Spleen (tissue), 11 donors: ENCODE data around the gene TEX29. TPM values are rescaled to one million over a fixed set of nuclear protein-coding genes. Genes with fewer than 3 reads are reported as not detected.
A peak's percentile ranks its signal among the peaks of the same experiment; 100 is the strongest.

Source experiments
- DNase-seq: peaks from one replicate; pipeline ENCODE4 v3.0.0-alpha.2; 2020
- H3K27ac ChIP-seq, 8 donors: fragments of 200-600 bp; sonication (generic) in 7 of 8; 1 replicate in 4 of 8; 2 replicates in 4 of 8; pipeline versions ENCODE4 v1.5.0 to v1.8.0; 2016 to 2021; ENCODE audit warnings: inconsistent platforms in 4 of 8, mild to moderate bottlenecking in 4 of 8, moderate library complexity in 1 of 8
- H3K27me3 ChIP-seq, 7 donors: fragments of 200-600 bp; sonication (generic) in 6 of 7; replicated peaks in 1 of 7; 1 replicate in 4 of 7; 2 replicates in 3 of 7; pipeline versions ENCODE4 v1.5.0 to v1.8.0; 2016 to 2021; ENCODE audit warnings: inconsistent platforms in 3 of 7, mild to moderate bottlenecking in 1 of 7
- H3K36me3 ChIP-seq, 6 donors: fragments of 200-600 bp; sonication (generic) in 5 of 6; 1 replicate in 4 of 6; 2 replicates in 2 of 6; pipeline versions ENCODE4 v1.5.0 to v1.8.0; 2016 to 2021; ENCODE audit warnings: inconsistent platforms in 2 of 6
- H3K4me1 ChIP-seq, 6 donors: fragments of 200-600 bp; sonication (generic) in 5 of 6; 1 replicate in 3 of 6; 2 replicates in 3 of 6; pipeline versions ENCODE4 v1.5.0 to v1.8.0; 2016 to 2021; ENCODE audit warnings: inconsistent platforms in 3 of 6
- H3K4me3 ChIP-seq, 8 donors: fragments of 200-600 bp; sonication (generic) in 7 of 8; 1 replicate in 4 of 8; 2 replicates in 4 of 8; pipeline versions ENCODE4 v1.5.0 to v1.8.0; 2016 to 2021; ENCODE audit warnings: inconsistent platforms in 4 of 8, mild to moderate bottlenecking in 4 of 8, moderate library complexity in 2 of 8
- H3K9me3 ChIP-seq, 8 donors: fragments of 200-600 bp; sonication (generic) in 7 of 8; 1 replicate in 4 of 8; 2 replicates in 4 of 8; pipeline versions ENCODE4 v1.5.0 to v1.8.0; 2016 to 2021; ENCODE audit warnings: inconsistent platforms in 4 of 8
- POLR2A ChIP-seq, 3 donors: fragments of 450-650 bp; IDR thresholded peaks; one replicate each; pipeline ENCODE4 v1.5.1; 2017; ENCODE audit warnings: antibody characterized with exemption in 3 of 3, mild to moderate bottlenecking in 1 of 3
- POLR2AphosphoS5 ChIP-seq, 3 donors: sonication (generic); formaldehyde crosslinking; IDR thresholded peaks; one replicate each; pipeline ENCODE4 v1.5.1; 2017; ENCODE audit warnings: antibody characterized with exemption in 3 of 3
- WGBS, 5 donors: extraction: QIAGEN DNeasy Blood & Tissue Kit in 3 of 5; methylation state at CpG; one replicate each; pipeline versions ENCODE4 v1.1.5 to v1.1.7; 2013 to 2018; 5-methylcytosine and 5-hydroxymethylcytosine counted together
- intact Hi-C: fragments of 100-400 bp; cut with DNase I; formaldehyde crosslinking; loops from one replicate; pipeline ENCODE4 v1.15.0; 2023; ENCODE audit warnings: low total_unique reads
- polyA plus RNA-seq, 3 donors: library from polyadenylated mRNA; stranded (reverse); fragments of 200-250 nt; gene quantifications; one replicate each; pipeline ENCODE4 v1.2.1, GENCODE V29; 2013
- total RNA-seq, 7 donors: library from RNA; depleted of rRNA in 3 of 7; stranded (reverse); fragments of >200 nt in 3 of 7; fragmentation: NEBNext Ultra II Directional in 4 of 7; extraction: Animal tissue kit (Norgen Biotek cat#: 25700) in 4 of 7; gene quantifications; one replicate each; pipeline versions ENCODE4 v1.1.0 to v1.2.1, GENCODE V29; 2016 to 2021
- TF ChIP-seq, protein P1 (sequence below), 11 experiments: fragments of 200-600 bp in 7 of 11; fragments of 450-650 bp in 4 of 11; sonication (generic) in 4 of 11; IDR thresholded peaks in 8 of 11; conservative IDR thresholded peaks in 3 of 11; 1 replicate in 7 of 11; 2 replicates in 4 of 11; pipeline versions ENCODE4 v1.4.0 to v1.8.0; 2016 to 2021; ENCODE audit warnings: antibody characterized with exemption in 11 of 11, inconsistent platforms in 4 of 11, mild to moderate bottlenecking in 1 of 11
- donor health status: healthy with polysubstance abuse.
- donor health status: DM: no; HTN: no; CAD: no; lungs with moderate emphysema.
- donor health status: DM: no; HTN: no; CAD: no.
- donor health status: Bipolar disorder and iron deficiency.
- donor health status: healthy.
- donor health status: DM: no; HTN: no; CAD: no.
- donor health status: DM: yes; HTN: yes; CAD: no.

Gene TEX29
- total and polyA plus RNA-seq, 10 donors, result 0.54 to 1.7 (median 0.70) TPM; not detected in 4

DNA sequence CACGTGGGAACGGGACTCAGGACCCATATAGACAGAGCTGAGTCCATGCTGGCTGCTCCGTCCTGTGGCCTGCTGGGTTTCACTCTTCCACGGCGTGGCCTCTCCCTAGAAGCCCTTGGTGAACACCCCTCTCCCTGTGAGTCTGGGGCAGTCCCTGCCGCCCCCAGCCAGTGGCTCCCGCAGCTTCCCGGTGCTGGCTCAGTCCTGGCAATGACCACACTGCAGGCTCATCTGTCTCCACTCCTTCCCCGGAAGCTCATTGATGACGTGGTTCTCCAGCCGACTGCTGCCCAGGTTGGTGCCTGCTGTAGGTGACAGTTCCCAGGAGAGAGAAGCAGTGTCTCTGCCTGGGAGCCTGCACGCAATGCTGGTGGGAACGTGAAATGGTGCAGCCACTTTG, 2.1 kb upstream of the TEX29 start:
- Histone ChIP-seq H3K4me1 (no peaks in the 10 kb centered on the region), H3K27me3 (no peaks in the 10 kb centered on the region), H3K9me3 (peaks cover 0 to 3% (median 0%) of the 10 kb centered on the region in 8 donors), H3K27ac (no peak overlapping the region), H3K36me3 (peaks cover 0 to 24% (median 6%) of the 10 kb centered on the region in 6 donors), H3K4me3 (no peak overlapping the region)
- DNase-seq, result peak; percentile 65
- intact Hi-C loops, result no loop called here
- WGBS, 5 donors, result 68 to 92% (median 81%) methylated on average over 12 to 13 of the region's 13 CpGs
- TF ChIP-seq, protein P1, sequence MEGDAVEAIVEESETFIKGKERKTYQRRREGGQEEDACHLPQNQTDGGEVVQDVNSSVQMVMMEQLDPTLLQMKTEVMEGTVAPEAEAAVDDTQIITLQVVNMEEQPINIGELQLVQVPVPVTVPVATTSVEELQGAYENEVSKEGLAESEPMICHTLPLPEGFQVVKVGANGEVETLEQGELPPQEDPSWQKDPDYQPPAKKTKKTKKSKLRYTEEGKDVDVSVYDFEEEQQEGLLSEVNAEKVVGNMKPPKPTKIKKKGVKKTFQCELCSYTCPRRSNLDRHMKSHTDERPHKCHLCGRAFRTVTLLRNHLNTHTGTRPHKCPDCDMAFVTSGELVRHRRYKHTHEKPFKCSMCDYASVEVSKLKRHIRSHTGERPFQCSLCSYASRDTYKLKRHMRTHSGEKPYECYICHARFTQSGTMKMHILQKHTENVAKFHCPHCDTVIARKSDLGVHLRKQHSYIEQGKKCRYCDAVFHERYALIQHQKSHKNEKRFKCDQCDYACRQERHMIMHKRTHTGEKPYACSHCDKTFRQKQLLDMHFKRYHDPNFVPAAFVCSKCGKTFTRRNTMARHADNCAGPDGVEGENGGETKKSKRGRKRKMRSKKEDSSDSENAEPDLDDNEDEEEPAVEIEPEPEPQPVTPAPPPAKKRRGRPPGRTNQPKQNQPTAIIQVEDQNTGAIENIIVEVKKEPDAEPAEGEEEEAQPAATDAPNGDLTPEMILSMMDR (IDR thresholded peaks at IDR 0.05 in 8 of 11, conservative IDR thresholded peaks at IDR 0.05 in 3 of 11), result no peak
- no peak for TF ChIP-seq POLR2AphosphoS5 (IDR thresholded peaks at IDR 0.05)

DNA sequence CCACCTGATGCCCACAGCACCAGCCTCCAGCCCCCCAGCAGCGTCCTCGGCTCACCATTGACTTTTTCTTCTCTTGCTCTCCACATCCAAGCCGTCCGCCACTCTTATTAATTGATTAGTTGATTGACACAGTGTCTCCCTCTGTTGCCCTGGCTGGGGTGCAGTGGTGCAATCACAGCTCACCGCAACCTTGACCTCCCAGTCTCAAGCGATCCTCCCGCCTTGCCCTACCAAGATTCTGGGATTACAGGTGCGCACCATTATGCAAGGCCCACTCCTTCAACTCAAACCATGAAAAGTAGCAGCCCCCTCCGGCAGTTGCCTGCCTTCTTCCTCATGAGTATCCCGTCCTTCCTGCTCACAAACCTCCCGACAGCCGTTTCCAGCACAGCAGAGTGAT, 921 bp upstream of the TEX29 start:
- peak; percentile 42 for DNase-seq
- H3K9me3 ChIP-seq, result no peaks in the 10 kb centered on the region

DNA sequence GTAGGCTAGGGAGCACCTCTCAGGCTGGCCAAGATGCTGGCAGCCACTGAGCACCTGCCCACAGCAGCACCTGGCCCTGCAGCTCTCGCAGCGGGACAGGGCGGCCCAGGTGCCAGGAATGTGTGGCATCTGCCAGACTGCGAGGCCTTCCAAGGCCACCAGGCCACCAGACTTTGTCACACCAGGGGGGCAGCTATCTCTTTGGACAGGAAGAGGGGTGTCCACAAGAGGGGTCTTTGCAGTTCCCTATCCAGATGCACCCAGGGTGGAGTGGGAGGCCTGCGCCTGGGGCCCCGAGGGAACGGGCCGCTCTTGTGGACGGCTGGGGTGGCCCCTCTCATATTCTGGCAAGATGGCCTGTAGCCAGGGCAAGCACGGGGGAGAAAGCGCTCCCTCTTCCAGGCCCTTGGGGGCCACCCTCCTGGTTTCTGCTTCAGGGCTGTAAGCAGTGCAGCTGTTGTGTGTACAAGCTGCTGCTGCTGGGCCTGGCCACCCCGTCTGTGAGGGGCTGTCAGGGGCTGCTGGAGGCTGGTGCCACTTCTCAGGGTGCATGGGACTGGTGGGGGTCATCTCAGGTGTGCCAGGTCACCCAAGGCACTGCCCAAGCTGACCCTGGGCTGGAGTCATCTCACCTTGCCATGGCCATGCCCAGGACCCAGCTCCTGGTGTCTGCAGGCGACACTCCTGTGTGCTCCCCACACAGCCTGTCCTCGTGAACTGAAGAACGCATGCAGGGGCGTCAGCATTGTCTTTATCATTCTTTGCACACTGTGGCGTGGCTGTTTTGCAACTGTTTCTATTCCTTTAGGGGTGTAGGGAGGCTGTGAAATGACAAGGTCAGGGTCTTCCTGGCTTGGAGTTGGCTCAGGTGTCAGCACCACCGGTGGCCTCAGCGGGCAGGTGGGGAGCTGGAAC, 1.8 kb downstream of the TEX29 start:
- no peaks in the 10 kb centered on the region for H3K4me1 ChIP-seq
- WGBS, 5 donors, result 83 to 93% (median 91%) methylated on average over 12 to 19 of the region's 19 CpGs
- TF ChIP-seq POLR2A (IDR thresholded peaks at IDR 0.05), result no peak
- TF ChIP-seq POLR2AphosphoS5 (IDR thresholded peaks at IDR 0.05), result no peak
- TF ChIP-seq, protein P1 (IDR thresholded peaks at IDR 0.05 in 8 of 11, conservative IDR thresholded peaks at IDR 0.05 in 3 of 11), result no peak
- H3K9me3 ChIP-seq, result no peaks in the 10 kb centered on the region
- H3K27ac ChIP-seq, result no peak overlapping the region
- DNase-seq, result peak; percentile 71
- intact Hi-C loops, result no loop called here
- no peaks in the 10 kb centered on the region for H3K27me3 ChIP-seq
- no peak overlapping the region for H3K4me3 ChIP-seq
- H3K36me3 ChIP-seq, result peaks cover 0 to 5% (median 0%) of the 10 kb centered on the region in 6 donors

More for the DNA sequence above, 921 bp upstream of the TEX29 start:
- H3K4me1 ChIP-seq, result no peaks in the 10 kb centered on the region
- no peak overlapping the region for H3K4me3 ChIP-seq
- no peak overlapping the region for H3K27ac ChIP-seq
- peaks cover 0 to 24% (median 6%) of the 10 kb centered on the region in 6 donors for H3K36me3 ChIP-seq
- intact Hi-C loops, result no loop called here
- TF ChIP-seq POLR2AphosphoS5 (IDR thresholded peaks at IDR 0.05) (no peak), POLR2A (IDR thresholded peaks at IDR 0.05) (no peak)
- TF ChIP-seq, protein P1 (IDR thresholded peaks at IDR 0.05 in 8 of 11, conservative IDR thresholded peaks at IDR 0.05 in 3 of 11), result no peak
- no peaks in the 10 kb centered on the region for H3K27me3 ChIP-seq
- WGBS, 5 donors, result 92 to 95% (median 93%) methylated on average over 12 of the region's 12 CpGs

DNA sequence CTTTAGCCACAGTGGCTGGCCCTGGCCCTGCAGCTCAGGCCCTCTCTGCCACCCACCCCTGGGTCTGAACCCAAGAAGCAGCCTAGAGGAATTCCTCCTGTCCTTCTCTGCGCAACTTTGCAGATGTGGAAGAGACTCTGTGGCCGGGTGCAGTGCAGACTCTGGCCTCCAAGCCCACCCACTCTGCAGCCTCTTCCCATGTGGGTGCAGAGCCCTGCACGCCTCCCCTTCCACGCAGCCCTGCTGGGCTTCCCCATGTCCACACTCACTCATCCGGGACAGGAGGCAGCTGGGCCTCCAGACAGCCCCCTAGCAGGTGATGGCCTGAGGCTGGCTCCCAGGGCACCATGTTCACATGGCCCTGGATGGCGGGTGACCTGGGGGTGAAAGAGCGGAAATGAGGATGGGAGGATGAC, 2.5 kb downstream of the TEX29 start:
- peak; percentile 62 for DNase-seq
- no peaks in the 10 kb centered on the region for H3K9me3 ChIP-seq
- intact Hi-C loops, result no loop called here

More for the DNA sequence above, 2.5 kb downstream of the TEX29 start:
- Histone ChIP-seq H3K27ac (no peak overlapping the region), H3K4me3 (no peak overlapping the region), H3K36me3 (no peaks in the 10 kb centered on the region), H3K4me1 (no peaks in the 10 kb centered on the region), H3K27me3 (no peaks in the 10 kb centered on the region)
- TF ChIP-seq POLR2A (IDR thresholded peaks at IDR 0.05) (no peak), POLR2AphosphoS5 (IDR thresholded peaks at IDR 0.05) (no peak)
- TF ChIP-seq, protein P1 (IDR thresholded peaks at IDR 0.05 in 8 of 11, conservative IDR thresholded peaks at IDR 0.05 in 3 of 11), result no peak
- WGBS, 5 donors, result 78 to 90% (median 86%) methylated on average over 7 of the region's 7 CpGs
